Mucosa of descending colon (tissue), 3 donors: ENCODE results near the gene FDPS. TPM values are rescaled to one million over a fixed set of nuclear protein-coding genes. Genes with fewer than 3 reads are reported as not detected.
A peak's percentile ranks its signal among the peaks of the same experiment; 100 is the strongest.

Experiments
- ATAC-seq: fragments of 200-7000 bp; cut with Tn5 transposase; one replicate; pipeline ENCODE4 v1.9.1; 2020; ENCODE audit warnings: mild to moderate bottlenecking, moderate library complexity
- DNase-seq, 3 donors: peaks; one replicate each; pipeline ENCODE4 v3.0.0-alpha.2; 2020
- H3K36me3 ChIP-seq: fragments of 200-600 bp; one replicate; pipeline ENCODE4 v1.8.0; 2021; ENCODE audit warnings: low read depth, mild to moderate bottlenecking
- H3K4me1 ChIP-seq: fragments of 200-600 bp; one replicate; pipeline ENCODE4 v1.8.0; 2021; ENCODE audit warnings: low read depth, mild to moderate bottlenecking
- H3K4me3 ChIP-seq: fragments of 200-600 bp; one replicate; pipeline ENCODE4 v1.8.0; 2021; ENCODE audit warnings: mild to moderate bottlenecking
- H3K9me3 ChIP-seq: fragments of 200-600 bp; one replicate; pipeline ENCODE4 v1.8.0; 2021; ENCODE audit warnings: mild to moderate bottlenecking
- CTCF ChIP-seq: fragments of 200-600 bp; IDR thresholded peaks from one replicate; pipeline ENCODE4 v1.8.0; 2022; ENCODE audit warnings: antibody characterized with exemption, mild to moderate bottlenecking
- intact Hi-C, 2 donors: fragments of 100-400 bp; cut with DNase I in 1 of 2; cut with micrococcal nuclease in 1 of 2; formaldehyde crosslinking; loops; one replicate each; pipeline versions ENCODE4 v1.11.0 to v1.11.1; 2022; cut with DNase I, micrococcal nuclease
- long read RNA-seq, 2 donors: library from polyadenylated mRNA; unstranded; transcript quantifications; one replicate each; pipeline ENCODE4 v2.0.0, GENCODE V29; 2019 to 2021
- total RNA-seq, 3 donors: library from RNA; stranded (reverse); fragmentation: NEBNext Ultra II Directional in 2 of 3; extraction: Animal tissue kit (Norgen Biotek cat#: 25700) in 2 of 3; gene quantifications; one replicate each; pipeline versions ENCODE4 v1.2.1 to v1.2.4, GENCODE V29; 2021 to 2023
- donor health status: DM: no; HTN: no; CAD: no; lungs with moderate emphysema.
- donor health status: DM: no; HTN: no; CAD: no.
- donor health status: DM: no; HTN: yes; CAD: no.

FDPS gene
- 100 to 1,000 TPM; 130 to 244 (median 222) TPM for total RNA-seq
- long read RNA-seq, donor 1, transcript FDPS-202 (11 exons, 1,431 nt): minor isoform, 8 of 87 reads
- long read RNA-seq, donor 1, transcript FDPS-206 (10 exons, 1,178 nt): major isoform, 37 of 87 reads
- long read RNA-seq, donor 1, transcript FDPS-203 (10 exons, 1,256 nt): minor isoform, 17 of 87 reads
- long read RNA-seq, donor 1, partial matches to known transcripts: 6 of 87 reads
- long read RNA-seq, donor 1, other reads (novel, unspliced or antisense): 14 of 87 reads
- long read RNA-seq, donor 2, transcript FDPS-206 (10 exons, 1,178 nt): major isoform, 65 of 138 reads
- long read RNA-seq, donor 2, transcript FDPS-221 (10 exons, 1,198 nt): minor isoform, 7 of 138 reads
- long read RNA-seq, donor 2, transcript FDPS-203 (10 exons, 1,256 nt): minor isoform, 38 of 138 reads
- long read RNA-seq, donor 2, partial matches to known transcripts: 5 of 138 reads
- long read RNA-seq, donor 2, other reads (novel, unspliced or antisense): 17 of 138 reads

GRCh38 chr1:155308493-155309422 is at the start of gene FDPS:
Gene FDPS, plus strand, starts transcription at chr1:155308866. Its CDS starts 924 bp downstream, at chr1:155309790.
- ATAC-seq (peak; percentile 97), DNase-seq (peak; percentile 98 to 100 (median 98))
- intact Hi-C loops: no loop called here
- peaks cover 13% of the 10 kb centered on the region for H3K4me1 ChIP-seq
- peak within 1 kb of the TSS; percentile 68 for H3K4me3 ChIP-seq
- peak; percentile 17 for TF ChIP-seq CTCF
- peaks cover 3% of the 10 kb centered on the region for H3K36me3 ChIP-seq
- no peaks in the 10 kb centered on the region for H3K9me3 ChIP-seq

- H3K4me3 ChIP-seq: no peak overlapping the region
- DNase-seq (peak in 1 of 3 donors; percentile 23), ATAC-seq (no peak)
- TF ChIP-seq CTCF: no peak
- no peaks in the 10 kb centered on the region for H3K9me3 ChIP-seq
- intact Hi-C loops: no loop called here
- H3K36me3 ChIP-seq: no peaks in the 10 kb centered on the region
- peaks cover 13% of the 10 kb centered on the region for H3K4me1 ChIP-seq
Measured at GRCh38 chr1:155260276-155260675, 48.4 kb upstream of the FDPS start.

GRCh38 chr1:155261493-155261851 is 47.2 kb upstream of the FDPS start:
- DNase-seq (peak in 1 of 3 donors; percentile 63), ATAC-seq (no peak)
- intact Hi-C loops: no loop called here
- peaks cover 13% of the 10 kb centered on the region for H3K4me1 ChIP-seq
- no peak for TF ChIP-seq CTCF
- no peaks in the 10 kb centered on the region for H3K36me3 ChIP-seq
- H3K4me3 ChIP-seq: peak overlapping the region; percentile 62
- no peaks in the 10 kb centered on the region for H3K9me3 ChIP-seq

- H3K4me3 ChIP-seq: peak within 1 kb of the TSS; percentile 62
- DNase-seq (peak; percentile 91 to 97 (median 94)), ATAC-seq (peak; percentile 97)
- no peak for TF ChIP-seq CTCF
- peaks cover 13% of the 10 kb centered on the region for H3K4me1 ChIP-seq
- intact Hi-C loops: no loop called here
- H3K9me3 ChIP-seq: no peaks in the 10 kb centered on the region
- peaks cover 5% of the 10 kb centered on the region for H3K36me3 ChIP-seq
Measured at GRCh38 chr1:155261852-155262673, 46.6 kb upstream of the FDPS start, which contains the start of gene SCAMP3. Gene SCAMP3, minus strand, starts transcription at chr1:155262360. Its CDS starts 209 bp downstream, at chr1:155262151.

GRCh38 chr1:155263067-155263466 is 45.6 kb upstream of the FDPS start:
- Histone ChIP-seq H3K36me3 (peaks cover 10% of the 10 kb centered on the region), H3K9me3 (no peaks in the 10 kb centered on the region), H3K4me1 (peaks cover 13% of the 10 kb centered on the region), H3K4me3 (no peak overlapping the region)
- ATAC-seq (no peak), DNase-seq (no peak)
- intact Hi-C loops: no loop called here
- TF ChIP-seq CTCF: no peak
